HG02973 (cell line): ENCODE data around the gene NCKAP5.
"Not testable (repeated sequence)": the region's sequence is repeated elsewhere in the genome, so short reads cannot be mapped to it uniquely, and the experiment has no call there.

Experiments used
- ATAC-seq: cut with Tn5 transposase; IDR thresholded peaks from one replicate; pipeline ENCODE4 v1.9.1; 2021; ENCODE audit warnings: moderate library complexity; ENCODE audit not compliant: unreplicated experiment

Gene NCKAP5

DNA sequence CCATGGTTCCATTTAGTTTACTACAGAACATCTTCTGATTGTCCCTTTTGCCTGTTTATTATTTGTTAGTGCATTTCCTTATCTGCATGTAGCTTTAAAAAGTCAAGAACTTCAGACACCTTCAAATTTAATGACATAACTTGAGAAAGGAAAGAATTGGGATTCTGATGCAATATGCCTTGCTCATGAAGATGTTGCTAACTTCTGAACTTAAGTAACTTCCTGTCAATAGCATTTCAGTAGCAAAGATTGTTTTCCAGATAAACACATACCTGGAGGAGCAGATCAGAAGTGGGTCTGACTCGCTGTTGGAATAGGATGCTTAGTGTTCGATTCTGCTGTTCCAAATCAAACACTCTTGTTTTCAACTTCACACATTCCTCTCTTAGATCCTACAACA is 708.0 kb downstream of the NCKAP5 start:
- no peak for ATAC-seq

DNA sequence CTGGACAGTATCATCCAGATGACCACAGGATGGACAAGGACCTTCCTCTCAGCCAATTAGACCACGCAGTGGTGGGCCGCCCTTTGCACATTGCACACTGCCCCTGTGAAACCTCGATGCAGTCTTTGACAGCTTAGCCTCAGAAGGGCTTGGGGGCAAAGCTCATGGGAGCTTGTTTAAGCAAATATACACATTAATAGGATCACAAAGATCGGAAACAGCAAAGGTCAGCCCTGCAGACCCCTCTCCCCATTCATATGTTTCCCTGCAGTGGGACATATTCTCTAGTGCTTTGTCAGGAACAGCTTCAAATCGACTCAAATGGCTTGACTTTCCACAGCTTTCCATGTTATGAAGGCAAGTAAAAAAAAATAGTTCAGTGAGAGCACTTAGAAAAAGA is 708.7 kb downstream of the NCKAP5 start:
- no peak for ATAC-seq

DNA sequence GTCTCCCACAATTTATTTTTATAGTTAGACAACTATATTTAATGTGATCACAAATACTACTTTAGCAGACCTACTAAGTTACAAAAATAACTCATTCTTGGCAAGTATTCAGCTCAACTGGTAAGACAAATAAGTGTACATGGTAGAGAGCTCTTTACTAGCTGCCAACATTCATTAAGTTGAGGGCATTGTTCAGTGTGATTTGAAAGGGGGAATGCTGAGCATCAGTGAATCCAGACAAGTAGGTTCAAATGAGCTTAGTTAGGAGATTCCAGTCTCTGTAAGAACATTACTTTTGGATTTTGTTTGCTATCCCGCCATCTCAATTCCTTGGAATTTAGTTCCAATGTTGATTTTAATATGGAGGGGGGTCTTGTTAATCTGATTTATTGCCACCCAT is 710.9 kb downstream of the NCKAP5 start:
- no peak for ATAC-seq

DNA sequence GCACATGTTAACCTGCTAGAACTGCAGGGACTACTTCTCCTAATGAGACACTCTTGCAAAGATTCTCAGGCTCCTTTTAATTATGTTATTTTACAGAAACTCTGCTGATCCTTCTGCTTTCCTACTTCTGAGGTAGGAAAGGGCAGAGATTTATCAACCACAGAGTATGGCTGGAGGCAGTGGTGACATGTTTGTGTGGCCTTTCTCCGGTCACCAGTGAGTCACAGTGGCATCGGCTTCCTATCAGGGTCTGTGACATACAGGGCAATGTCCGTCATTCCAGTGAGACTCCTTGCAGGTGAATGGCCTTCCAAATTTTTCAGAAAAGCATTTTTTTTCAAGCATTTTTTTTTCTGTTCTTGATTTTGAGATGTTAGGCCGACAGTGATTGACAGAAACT is 717.6 kb downstream of the NCKAP5 start:
- no peak for ATAC-seq

DNA sequence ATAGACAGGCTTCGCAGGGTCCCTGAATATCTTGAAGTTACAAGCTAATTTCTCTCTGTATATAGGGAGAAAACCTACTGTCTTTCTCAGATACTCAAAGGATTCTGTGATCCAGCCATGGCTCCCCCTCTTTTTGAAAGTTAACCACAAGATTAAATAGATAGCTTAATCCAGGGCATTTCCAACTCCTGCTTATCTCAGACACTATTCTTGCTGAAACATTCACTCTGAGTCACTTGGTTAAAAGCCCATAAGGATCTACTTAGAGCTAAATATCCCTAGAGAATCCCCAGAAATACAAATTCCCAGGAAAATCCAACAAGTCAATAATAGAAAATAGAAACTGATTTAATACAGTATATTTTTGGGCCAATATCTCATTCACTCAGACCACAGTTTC is 719.1 kb downstream of the NCKAP5 start:
- ATAC-seq, result no peak

DNA sequence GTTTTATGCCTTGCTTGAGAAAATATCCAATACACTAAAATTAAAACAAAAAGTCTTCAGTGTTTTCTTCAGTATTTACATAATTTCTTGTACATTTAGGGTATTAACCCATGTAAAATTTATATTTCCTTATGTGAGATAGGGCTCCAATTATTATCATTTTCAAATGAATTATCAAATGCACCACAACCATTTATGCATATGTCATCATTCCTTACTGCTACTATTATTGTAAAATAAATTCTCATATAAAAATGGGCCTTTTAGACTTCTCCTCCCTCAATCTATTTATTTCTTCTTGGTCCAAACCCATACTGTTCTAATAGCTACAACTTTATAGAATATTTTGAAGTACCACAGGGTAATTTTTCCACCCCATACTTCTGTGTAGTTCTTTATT is 722.9 kb downstream of the NCKAP5 start:
- no peak for ATAC-seq

DNA sequence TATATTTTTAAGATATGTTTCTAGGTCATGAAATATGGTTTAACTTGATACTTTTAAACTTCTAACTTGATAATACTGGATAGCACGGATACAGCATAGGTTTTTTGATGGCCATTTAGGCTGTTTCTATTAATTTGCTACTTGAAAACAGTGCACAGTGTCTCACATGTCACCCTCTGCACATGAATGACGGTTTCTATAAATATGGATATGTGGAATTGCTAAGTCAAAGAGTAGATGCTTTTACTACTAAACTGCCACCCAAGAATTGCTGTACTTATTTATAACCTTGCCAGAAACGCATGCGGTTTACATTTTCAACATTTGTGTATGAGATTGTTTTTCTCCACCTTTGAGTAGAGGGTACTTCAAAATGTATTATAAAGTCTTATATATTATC is 723.7 kb downstream of the NCKAP5 start:
- no peak for ATAC-seq

DNA sequence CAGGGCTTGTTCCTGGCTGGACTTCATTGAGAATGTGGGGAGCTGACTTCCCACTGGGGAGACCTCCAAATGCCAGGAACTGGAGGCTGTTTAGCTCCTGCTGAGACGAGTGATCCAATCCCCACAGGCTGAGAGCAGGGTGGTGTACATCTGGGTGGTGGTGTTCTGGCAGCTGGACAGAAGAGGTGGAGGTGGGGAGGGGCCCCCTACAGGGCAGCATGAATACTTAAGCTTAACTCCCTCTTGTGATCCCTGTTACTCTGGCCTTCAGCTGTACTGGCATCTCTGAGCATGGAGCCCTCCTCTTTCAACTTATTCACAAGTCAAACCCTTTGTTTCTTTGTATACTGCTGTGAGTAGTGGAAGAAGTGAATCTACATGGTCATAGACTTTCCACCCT is 730.5 kb downstream of the NCKAP5 start:
- ATAC-seq, result no peak

DNA sequence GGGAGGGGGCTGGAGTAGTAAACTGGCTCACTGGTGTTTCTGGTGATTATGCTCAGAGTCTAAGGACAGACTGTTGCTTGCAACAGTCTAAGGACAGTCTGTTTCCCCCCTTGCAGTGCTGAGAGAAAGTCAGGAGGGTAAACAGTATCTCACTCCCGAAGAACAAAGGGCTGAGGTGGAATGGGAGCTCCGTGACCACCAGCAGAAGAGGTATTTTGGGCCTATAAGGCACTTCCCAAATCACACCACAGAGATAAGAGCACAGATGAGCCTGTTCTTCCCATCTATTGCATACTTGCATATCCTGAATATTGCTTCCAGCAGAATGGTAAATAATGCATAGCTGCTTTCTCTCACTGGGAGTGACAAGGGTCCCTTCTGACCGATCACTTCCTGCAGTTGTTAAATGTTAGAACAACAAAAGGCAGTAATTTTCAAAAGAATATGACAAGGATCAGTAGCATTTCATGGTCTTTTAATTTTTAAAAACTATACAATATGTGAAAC is 737.9 kb downstream of the NCKAP5 start:
- no peak for ATAC-seq

DNA sequence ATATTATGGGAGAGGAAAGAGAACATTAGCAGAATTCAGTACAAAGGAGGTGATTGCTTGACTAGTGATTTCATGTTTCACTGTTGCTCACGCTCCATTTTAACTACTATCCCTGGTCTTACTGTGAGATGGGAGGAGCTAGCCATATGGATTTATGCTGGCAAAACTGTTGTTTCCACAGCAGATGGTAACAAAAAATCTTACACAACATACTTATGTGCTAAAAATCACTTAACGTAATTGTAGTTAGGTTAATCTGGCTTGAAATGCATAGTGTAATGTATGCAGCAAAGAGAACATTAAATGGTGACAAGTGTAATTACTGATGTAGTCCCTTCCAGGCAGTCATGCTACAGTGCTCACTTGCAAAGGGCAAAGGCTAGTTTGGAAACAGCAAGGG is 742.7 kb downstream of the NCKAP5 start:
- no peak for ATAC-seq

DNA sequence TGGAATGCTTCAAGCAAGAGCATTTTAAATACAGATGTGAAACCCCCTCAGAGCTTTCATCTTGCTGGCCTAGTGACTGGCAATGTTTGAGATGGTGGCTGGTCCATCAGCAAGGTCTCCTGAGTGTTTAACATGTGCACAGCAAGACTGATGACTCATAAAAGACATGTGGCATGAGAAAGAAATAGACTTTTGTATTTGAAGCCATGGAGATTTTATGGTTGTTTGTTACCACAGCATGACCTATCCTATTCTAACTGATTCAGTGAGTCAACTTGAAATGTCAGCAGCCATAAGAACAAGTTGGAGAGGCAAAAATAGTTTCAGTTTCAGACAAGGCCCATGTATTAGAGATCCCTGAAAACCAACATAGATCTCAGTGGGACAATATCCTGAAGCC is 743.5 kb downstream of the NCKAP5 start:
- ATAC-seq, result no peak

DNA sequence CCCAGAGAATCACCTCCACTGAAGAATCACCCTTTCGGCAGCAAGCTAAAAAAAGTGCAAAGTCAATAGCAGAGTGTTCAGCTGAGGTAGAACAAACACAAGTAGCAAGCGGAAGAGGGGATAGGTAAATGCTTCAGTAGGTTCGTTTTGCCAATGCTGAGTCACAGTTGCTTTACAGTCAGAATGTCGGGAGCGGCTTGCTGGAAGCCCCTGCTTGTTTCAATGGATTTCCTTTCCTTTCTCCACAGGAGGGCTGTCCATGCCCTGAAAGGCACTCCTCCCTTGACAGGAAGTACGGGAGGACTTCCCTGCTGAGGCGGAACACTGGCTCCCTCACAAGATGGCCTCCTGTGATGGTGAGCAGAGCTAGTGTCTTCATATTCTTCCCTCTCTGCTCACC is 752.0 kb downstream of the NCKAP5 start:
- ATAC-seq, result no peak

DNA sequence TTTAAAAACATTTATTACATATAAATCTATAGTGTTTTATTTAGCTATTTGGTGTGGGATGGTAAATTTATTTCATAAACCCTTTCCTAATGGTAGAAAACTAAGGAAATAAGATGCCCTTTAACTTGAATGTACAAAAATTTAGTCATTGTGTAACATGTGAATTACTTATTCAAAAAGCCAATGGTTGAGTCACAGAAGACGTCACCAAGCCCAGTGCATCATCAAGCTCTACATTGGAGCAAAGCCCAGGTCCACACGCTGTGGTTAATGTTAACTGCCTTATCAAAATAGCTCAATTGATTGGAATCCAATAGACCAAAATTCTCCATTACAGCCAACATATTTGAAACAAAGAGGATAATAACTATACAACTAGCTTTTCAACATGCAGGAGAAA is 752.7 kb downstream of the NCKAP5 start:
- ATAC-seq, result no peak

DNA sequence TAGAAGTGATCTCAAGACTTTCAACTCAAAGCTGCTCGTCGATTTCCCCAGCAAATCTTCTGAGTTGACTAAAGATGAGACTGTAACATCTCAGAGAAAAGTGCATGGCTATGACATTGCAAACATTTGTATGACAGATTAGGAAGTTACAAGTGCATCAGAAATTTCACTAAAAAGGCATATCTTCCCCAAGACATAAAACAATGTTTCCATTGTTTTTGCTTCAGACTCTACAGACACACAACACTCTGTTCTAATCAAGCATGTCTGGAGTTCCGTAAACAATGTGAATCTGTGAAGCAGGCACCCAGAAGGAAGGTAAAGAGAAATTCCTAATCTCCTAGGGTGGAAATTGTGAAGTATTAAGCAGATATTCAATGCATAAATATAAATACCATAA is 753.6 kb downstream of the NCKAP5 start:
- ATAC-seq, result no peak

DNA sequence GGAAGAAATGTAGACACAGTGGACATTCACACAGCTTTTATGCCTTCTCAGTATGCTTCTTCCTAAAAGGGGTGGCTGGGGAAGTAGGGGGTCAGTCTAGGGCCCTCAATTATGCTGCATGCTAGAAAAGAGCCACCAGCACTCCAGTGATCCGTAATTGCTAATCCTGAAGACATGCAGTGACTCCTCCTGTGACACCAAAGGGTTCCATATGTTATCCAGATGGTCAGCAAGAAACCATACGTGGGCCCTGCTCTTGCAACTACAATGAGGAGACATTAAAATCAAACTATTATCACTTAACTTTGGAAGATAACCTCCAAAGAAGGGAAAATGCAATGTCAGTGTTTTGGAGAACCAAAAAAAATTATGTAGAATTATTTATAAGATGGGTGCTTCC is 754.8 kb downstream of the NCKAP5 start:
- no peak for ATAC-seq

DNA sequence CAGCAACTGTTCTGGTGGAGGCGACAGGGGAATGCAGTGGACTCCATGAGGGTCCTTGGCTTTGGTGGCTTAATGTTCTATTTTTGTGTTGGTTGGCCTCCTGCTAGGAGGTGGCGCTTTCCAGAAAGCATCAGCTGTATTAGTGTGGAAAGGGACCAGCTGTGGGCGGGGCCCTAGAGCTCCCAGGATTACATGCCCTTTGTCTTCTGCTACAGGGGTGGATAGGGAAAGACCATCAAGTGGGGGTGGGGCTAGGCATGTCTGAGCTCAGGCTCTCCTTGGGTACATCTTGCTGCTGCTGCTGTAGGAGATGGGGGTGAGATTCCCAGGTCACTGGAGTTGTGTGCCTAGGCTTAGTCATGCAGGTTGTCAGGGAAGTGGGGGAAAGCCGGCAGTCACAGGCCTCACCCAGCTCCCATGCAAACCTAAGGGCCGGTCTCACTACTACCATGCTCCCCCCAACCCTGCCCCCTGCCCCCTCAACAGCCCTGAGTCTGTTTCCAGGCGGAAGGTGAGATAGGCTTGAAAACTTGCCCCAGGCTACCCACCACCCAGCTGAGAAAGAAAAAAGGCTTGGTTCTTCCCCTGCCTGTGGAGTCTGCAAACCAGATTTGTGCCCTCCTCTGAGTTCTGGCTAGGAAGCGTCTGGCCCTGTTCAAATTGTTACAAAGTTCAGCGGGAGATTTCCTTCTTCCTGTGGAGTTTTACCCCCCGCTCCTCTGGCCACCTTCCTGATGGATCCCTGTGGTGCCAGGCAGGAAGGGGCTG is 756.9 kb downstream of the NCKAP5 start:
- ATAC-seq, result no peak

DNA sequence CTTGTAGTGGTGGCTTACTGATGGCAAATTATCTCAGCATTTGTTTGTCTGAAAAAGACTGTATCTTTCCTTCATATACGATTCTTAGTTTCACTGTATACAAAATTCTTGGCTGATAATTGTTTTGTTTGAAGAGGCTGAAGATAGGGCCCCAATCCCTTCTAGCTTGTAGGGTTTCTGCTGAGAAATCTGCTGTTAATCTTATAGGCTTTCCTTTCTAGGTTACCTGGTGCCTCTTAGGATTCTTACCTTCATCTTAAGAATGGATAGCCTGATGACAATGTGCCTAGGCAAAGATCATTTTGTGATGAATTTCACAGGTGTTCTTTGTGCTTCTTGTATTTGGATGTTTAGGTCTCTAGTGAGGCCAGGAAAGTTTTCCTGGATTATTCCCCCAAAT is 758.3 kb downstream of the NCKAP5 start:
- ATAC-seq, result not testable (repeated sequence)

DNA sequence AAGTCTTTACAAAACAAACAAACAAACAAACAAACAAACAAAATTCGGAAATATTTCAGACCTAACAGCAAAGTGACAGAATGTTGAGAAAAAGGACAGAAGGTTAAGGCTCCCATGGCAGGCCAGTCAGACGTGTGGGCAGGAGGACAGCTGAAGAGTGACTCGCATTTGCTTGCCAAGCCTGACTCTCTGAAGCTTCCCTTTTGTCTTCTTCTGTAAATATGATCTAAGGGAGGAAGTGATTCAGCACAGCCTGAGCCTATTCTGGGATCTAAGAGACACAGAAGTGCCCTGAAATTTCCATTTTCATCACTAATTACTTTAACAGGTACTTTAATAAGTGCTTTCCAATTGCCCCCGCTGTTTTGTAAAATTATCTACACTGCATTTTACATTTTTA is 764.2 kb downstream of the NCKAP5 start:
- no peak for ATAC-seq

DNA sequence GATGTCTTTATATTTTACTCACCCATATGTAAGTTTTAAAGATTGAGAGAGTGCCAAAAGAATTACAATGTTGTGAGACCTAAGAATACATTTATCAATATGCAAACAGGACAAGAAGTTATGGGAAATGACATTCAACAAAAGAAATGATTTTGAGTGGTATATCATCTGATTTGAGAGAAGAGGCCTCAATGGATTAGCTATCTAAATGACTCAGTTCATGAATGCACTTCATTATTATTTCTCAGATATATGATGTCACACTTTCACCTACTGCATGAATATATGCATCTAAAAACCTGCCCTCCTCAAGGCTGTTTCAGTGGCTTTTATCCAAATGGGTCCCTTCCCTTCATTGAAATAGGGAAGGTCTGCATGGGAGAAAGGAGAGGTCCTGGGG is 769.9 kb downstream of the NCKAP5 start:
- ATAC-seq, result no peak

DNA sequence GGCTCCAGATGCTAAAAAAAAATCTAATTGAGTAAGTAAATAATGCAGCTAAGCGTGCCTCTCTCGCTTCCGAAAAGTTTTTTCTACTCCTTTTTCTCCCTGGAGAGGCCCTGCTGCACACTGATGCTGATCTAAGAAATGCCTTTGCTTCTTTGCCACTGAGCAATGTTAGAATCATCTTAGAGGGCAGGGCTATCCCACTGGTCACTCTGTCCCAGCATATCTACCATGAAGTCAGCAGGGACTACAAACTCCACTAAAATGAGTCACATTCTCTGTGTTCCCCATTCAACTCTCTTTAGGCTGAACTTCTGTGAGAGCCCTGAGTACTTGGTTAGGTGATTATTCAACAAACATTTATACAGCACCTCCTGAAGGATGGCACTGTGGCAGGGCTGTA is 770.7 kb downstream of the NCKAP5 start:
- no peak for ATAC-seq

DNA sequence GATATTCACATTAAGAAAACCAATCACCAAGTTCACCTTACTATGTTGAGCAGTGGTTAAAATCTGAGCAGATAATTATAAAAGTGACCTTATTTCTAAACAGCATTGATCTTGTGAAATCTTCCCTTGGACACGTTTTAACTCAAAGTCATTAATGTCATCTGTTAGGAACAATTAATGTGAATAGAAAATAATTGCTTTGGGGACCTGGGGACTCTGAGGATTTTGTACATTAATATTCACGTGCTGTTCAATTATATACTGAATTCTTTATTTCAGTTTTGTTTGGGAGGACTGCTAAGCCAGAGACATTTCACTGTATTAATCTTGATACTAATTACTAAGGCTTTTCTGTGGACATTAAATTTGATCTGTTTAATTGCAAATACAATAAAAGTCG is 771.2 kb downstream of the NCKAP5 start:
- ATAC-seq, result no peak

DNA sequence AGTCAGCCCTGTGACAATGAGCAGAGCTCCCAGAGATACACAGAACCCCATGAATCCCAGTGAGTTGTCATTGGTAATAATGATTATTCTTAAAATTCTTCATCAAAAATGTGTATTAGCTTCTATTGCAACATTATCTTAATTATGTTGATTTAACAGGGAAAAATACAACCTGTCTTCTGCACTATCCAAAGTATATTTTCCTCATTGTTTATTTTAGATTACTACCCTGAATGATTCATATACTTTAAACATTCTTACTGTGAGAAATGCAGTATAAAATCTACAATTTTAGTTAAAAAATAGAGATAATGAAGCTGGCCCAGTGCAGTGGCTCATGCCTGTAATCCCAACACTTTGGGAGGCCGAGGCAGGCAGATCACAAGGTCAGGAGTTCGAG is 773.0 kb downstream of the NCKAP5 start:
- no peak for ATAC-seq

DNA sequence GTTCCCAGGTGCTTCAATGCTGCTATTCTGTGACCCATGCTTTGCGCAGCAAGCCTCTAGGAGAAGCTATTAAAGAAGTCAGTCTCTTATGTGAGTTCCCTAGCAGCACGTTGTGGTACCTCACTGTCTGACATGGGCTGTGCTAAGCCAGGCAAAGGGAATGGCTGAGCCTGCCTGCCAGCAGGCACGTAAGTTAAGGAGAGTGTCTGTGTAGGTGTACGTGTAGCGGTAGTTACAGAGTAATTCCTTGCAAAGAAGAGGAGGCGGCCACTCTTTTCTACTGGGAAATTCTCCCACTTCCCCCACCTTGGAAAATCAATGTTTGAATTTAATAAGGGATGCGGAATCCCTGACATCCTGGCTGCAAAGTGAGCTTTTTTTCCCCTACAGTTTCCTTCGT is 774.7 kb downstream of the NCKAP5 start:
- no peak for ATAC-seq
